Pancreas (tissue), 10 donors: ENCODE data around the gene DCHS2. TPM values are rescaled to one million over a fixed set of nuclear protein-coding genes. Genes with fewer than 3 reads are reported as not detected.

Experiments used
- ATAC-seq, 4 donors: fragments of 200-7000 bp; cut with Tn5 transposase; one replicate each; pipeline versions ENCODE4 v1.8.0 to v1.9.1; 2020; ENCODE audit warnings: mild to moderate bottlenecking in 4 of 4, moderate library complexity in 4 of 4
- DNase-seq, 6 donors: peaks; one replicate each; pipeline ENCODE4 v3.0.0-alpha.2; 2020
- FAIRE-seq: peaks from 2 replicates; lab custom pipeline; 2012; peaks lifted over from hg19 to GRCh38; lab: Jason Lieb, UNC
- H3K27ac ChIP-seq, 4 donors: fragments of 200-600 bp; sonication (generic); 1 replicate in 3 of 4; 2 replicates in 1 of 4; pipeline versions ENCODE4 v1.5.0 to v1.8.0; 2020
- H3K27me3 ChIP-seq, 4 donors: fragments of 200-600 bp; one replicate each; pipeline ENCODE4 v1.8.0; 2021
- H3K36me3 ChIP-seq, 3 donors: fragments of 200-600 bp; sonication (generic) in 1 of 3; one replicate each; pipeline versions ENCODE4 v1.5.0 to v1.8.0; 2020 to 2021
- H3K4me1 ChIP-seq, 3 donors: fragments of 200-600 bp; one replicate each; pipeline ENCODE4 v1.8.0; 2021
- H3K4me3 ChIP-seq, 4 donors: fragments of 200-600 bp; sonication (generic) in 2 of 4; one replicate each; pipeline versions ENCODE4 v1.5.0 to v1.8.0; 2020 to 2021
- H3K9me3 ChIP-seq, 4 donors: fragments of 200-600 bp; one replicate each; pipeline ENCODE4 v1.8.0; 2021
- WGBS, 2 donors: extraction: QIAGEN DNeasy Blood & Tissue Kit; methylation state at CpG; one replicate each; pipeline ENCODE4 v1.1.7; 2013; 5-methylcytosine and 5-hydroxymethylcytosine counted together
- intact Hi-C, 3 donors: fragments of 100-400 bp; cut with DNase I; formaldehyde crosslinking; loops; one replicate each; pipeline versions ENCODE4 v1.11.1 to v1.14.2; 2022
- polyA plus RNA-seq, 2 donors: library from polyadenylated mRNA; stranded (reverse); fragments of 200-250 nt; gene quantifications; one replicate each; pipeline ENCODE4 v1.2.3, GENCODE V29; 2013
- total RNA-seq, 6 donors: library from RNA; stranded (reverse); fragmentation: NEBNext Ultra II Directional in 4 of 6; extraction: Animal tissue kit (Norgen Biotek cat#: 25700) in 4 of 6; gene quantifications; one replicate each; pipeline versions ENCODE4 v1.2.1 to v1.2.4, GENCODE V29; 2021 to 2023
- TF ChIP-seq, protein P1 (sequence below), 4 donors: fragments of 200-600 bp; sonication (generic) in 3 of 4; IDR thresholded peaks; one replicate each; pipeline versions ENCODE4 v1.5.0 to v1.8.0; 2021; ENCODE audit warnings: antibody characterized with exemption in 4 of 4
- donor health status: healthy with polysubstance abuse.
- donor health status: DM: no; HTN: no; CAD: no; lungs with moderate emphysema.
- donor health status: DM: no; HTN: no; CAD: no.
- donor health status: control.
- donor health status: control.
- donor health status: Bipolar disorder and iron deficiency.
- donor health status: DM: yes; HTN: yes; CAD: no.
- donor health status: DM: no; HTN: no; CAD: no.
- donor health status: DM: no; HTN: no; CAD: no.
- donor health status: DM: yes; HTN: yes; CAD: no.

The DCHS2 gene
- total and polyA plus RNA-seq, 8 donors = 0.04 to 0.23 (median 0.09) TPM; not detected in 1

DNA sequence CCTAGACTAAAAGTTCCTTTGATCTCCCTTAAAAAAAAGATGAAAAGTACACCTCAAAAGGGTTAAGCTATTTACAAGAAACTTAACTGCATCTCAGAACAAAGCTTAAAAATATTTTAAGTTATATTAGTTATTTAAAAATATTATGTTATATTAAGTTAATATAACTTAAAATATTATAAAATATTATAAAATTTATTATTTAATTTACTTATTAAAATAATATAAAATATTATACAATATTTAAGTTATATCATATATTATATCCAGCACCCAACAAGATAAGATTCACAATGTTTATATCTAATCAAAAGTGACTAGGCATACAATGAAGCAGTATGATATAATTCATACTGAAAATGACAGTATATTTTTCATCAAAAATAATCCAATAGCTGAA is 296.9 kb downstream of the DCHS2 start:
- TF ChIP-seq, protein P1, sequence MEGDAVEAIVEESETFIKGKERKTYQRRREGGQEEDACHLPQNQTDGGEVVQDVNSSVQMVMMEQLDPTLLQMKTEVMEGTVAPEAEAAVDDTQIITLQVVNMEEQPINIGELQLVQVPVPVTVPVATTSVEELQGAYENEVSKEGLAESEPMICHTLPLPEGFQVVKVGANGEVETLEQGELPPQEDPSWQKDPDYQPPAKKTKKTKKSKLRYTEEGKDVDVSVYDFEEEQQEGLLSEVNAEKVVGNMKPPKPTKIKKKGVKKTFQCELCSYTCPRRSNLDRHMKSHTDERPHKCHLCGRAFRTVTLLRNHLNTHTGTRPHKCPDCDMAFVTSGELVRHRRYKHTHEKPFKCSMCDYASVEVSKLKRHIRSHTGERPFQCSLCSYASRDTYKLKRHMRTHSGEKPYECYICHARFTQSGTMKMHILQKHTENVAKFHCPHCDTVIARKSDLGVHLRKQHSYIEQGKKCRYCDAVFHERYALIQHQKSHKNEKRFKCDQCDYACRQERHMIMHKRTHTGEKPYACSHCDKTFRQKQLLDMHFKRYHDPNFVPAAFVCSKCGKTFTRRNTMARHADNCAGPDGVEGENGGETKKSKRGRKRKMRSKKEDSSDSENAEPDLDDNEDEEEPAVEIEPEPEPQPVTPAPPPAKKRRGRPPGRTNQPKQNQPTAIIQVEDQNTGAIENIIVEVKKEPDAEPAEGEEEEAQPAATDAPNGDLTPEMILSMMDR (IDR thresholded peaks at IDR 0.05) = no peak
- peak; percentile 65 for FAIRE-seq
- intact Hi-C loops = no loop called here

DNA sequence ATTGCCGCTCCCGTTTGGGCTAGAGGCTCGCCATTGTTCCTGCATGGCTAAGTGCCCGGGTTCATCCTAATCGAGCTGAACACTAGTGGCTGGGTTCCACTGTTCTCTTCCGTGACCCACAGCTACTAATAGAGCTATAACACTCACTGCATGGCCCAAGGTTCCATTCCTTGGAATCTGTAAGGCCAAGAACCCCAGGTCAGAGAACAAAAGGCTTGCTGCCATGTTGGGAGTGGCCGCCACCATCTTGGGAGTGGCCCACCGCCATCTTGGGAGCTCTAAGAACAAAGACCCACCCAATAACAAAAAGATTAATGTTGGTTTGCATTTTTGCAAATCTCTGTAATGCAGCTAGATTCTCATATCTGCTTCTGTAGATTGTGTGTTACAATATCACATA is 299.0 kb downstream of the DCHS2 start:
- H3K9me3 ChIP-seq = no peaks in the 10 kb centered on the region
- H3K4me1 ChIP-seq = no peaks in the 10 kb centered on the region
- no peak for DNase-seq
- WGBS, 2 donors = 86 to 94% methylated on average over 8 of the region's 8 CpGs
- no peak overlapping the region for H3K4me3 ChIP-seq
- H3K36me3 ChIP-seq = no peaks in the 10 kb centered on the region
- TF ChIP-seq, protein P1 (IDR thresholded peaks at IDR 0.05) = no peak
- H3K27me3 ChIP-seq = no peaks in the 10 kb centered on the region
- intact Hi-C loops = no loop called here
- no peak for ATAC-seq
- no peak for FAIRE-seq
- no peak overlapping the region for H3K27ac ChIP-seq

More for the DNA sequence above, 296.9 kb downstream of the DCHS2 start:
- no peaks in the 10 kb centered on the region for H3K4me1 ChIP-seq
- no peak for ATAC-seq
- no peak overlapping the region for H3K4me3 ChIP-seq
- H3K27me3 ChIP-seq = no peaks in the 10 kb centered on the region
- no peaks in the 10 kb centered on the region for H3K36me3 ChIP-seq
- H3K27ac ChIP-seq = no peak overlapping the region
- no peaks in the 10 kb centered on the region for H3K9me3 ChIP-seq
- no peak for DNase-seq

DNA sequence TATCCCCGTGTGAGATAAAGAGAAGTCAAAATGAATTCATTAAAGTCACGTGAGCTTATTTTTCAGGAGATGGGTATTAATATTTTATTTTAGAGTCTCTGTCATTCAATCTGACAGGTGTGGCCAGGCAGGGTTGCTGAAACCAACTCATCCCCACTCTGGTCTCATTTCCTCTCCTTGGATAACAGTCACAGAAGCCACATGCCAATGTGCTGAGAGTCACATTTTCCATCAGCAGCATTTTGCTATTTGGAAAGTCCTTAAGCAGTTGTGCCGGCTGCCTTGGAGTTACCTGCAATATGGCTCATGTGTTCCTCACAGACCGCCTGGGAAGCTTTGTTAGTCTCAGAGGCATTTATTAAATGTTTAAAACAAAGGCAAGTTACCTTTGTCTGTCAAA is 302.3 kb downstream of the DCHS2 start:
- Histone ChIP-seq H3K27ac (no peak overlapping the region), H3K36me3 (no peaks in the 10 kb centered on the region), H3K4me3 (no peak overlapping the region), H3K9me3 (no peaks in the 10 kb centered on the region), H3K4me1 (no peaks in the 10 kb centered on the region), H3K27me3 (no peaks in the 10 kb centered on the region)
- FAIRE-seq (no peak), DNase-seq (no peak), ATAC-seq (no peak)
- intact Hi-C loops = no loop called here
- 58 to 59% methylated on average over 4 of the region's 4 CpGs for WGBS, 2 donors
- TF ChIP-seq, protein P1 (IDR thresholded peaks at IDR 0.05) = no peak

DNA sequence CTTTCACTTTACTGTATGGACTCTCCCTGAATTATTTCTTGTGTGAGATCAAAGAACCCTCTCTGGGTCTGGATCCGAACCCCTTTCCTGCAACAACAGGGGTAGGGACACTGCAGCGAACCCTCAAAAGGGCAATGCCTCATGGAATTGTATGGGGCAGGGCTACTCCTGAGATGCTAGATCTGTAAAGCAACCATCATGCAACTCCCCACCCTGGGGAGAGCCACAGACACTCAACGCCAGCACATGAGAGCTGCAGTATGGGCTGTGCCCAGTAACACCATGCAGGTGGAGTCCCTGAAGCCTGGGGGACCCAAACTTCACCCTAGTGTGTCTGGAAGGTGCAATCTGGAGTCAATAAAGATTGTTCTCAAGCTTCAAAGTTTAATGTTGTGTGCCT is 304.7 kb downstream of the DCHS2 start:
- FAIRE-seq = no peak
- TF ChIP-seq, protein P1 (IDR thresholded peaks at IDR 0.05) = no peak
- Histone ChIP-seq H3K4me3 (no peak overlapping the region), H3K27me3 (no peaks in the 10 kb centered on the region), H3K4me1 (no peaks in the 10 kb centered on the region), H3K36me3 (no peaks in the 10 kb centered on the region), H3K27ac (no peak overlapping the region), H3K9me3 (no peaks in the 10 kb centered on the region)
- ATAC-seq = no peak
- intact Hi-C loops = no loop called here
- WGBS, 2 donors = 83 to 89% methylated on average over 3 of the region's 3 CpGs
- no peak for DNase-seq

DNA sequence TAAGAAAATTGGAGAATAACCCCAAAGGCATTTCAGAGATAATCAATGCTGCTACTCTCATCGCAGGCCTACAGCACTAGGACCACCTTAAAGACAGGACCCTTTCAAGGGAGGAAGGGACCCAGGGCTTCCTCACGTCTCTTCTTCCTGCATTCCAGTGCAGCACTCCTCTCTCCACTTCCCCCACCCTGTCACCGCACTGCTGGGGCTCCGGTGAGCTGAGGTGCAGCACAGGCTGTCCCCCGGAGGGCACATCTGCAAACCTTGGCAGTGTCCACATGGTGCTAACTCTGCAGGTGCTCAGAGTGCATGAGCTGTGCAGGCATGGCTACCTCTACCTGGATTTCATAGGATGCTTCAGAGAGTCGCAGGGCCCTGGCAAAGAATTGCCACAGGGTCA is 305.6 kb downstream of the DCHS2 start:
- ATAC-seq (no peak), DNase-seq (peak in 1 of 6 donors; percentile 26), FAIRE-seq (no peak)
- Histone ChIP-seq H3K36me3 (no peaks in the 10 kb centered on the region), H3K9me3 (no peaks in the 10 kb centered on the region), H3K27me3 (no peaks in the 10 kb centered on the region), H3K4me1 (no peaks in the 10 kb centered on the region), H3K27ac (no peak overlapping the region), H3K4me3 (no peak overlapping the region)
- intact Hi-C loops = no loop called here
- TF ChIP-seq, protein P1 (IDR thresholded peaks at IDR 0.05) = no peak
- 76 to 83% methylated on average over 6 of the region's 6 CpGs for WGBS, 2 donors
